ENCODE results near the gene POLD2.
"Not testable (repeated sequence)": the region's sequence is repeated elsewhere in the genome, so short reads cannot be mapped to it uniquely, and the experiment has no call there.

- TF ChIP-seq TAF1 (IDR thresholded peaks at IDR 0.05; ENCODE audit: low read depth); CTCF (IDR thresholded peaks at IDR 0.05; ENCODE audit: poor library complexity, severe bottlenecking); EZH2 (IDR thresholded peaks at IDR 0.05; ENCODE audit: borderline replicate concordance, insufficient read depth, low read length, poor library complexity, severe bottlenecking): not testable (repeated sequence)
Measured at GRCh38 chr7:44171901-44172300, 48.6 kb upstream of the POLD2 start.
